ENCODE data around the gene SBK3.
"Not testable (repeated sequence)": the region's sequence is repeated elsewhere in the genome, so short reads cannot be mapped to it uniquely, and the experiment has no call there.

SBK3 gene

DNA sequence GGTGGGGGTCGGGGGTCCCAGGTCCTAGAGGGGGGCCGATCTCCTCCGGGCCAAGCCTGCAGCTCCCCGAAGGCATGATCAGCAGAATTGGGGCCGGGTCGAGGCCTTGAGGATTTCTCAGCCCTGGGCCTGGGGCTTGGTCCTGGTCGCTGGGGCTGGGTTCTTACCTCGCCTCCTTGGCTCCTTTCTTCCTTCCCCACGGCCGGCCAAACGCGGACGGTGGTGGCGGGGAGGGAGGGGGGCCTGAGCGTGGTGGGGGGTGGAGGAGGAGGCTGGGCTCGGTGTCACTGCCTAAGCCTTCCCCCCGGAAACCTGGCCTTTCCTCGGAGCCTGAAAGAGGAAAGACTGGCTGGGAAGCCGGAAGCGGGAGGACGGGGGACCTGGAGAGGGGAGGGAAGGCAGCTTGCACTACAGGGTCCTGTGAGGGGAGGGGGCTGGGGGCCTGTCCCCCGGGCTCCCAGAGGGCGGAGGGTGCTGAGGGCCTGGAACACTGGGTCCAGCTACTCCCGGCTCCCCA is 35.3 kb upstream of the SBK3 start, which contains the start of gene ZNF579:
Gene ZNF579 (minus strand): TSS at position 221 of the 517 bp plus-strand sequence. CDS start 1,209 bp downstream, outside the sequence.
- Mint-ChIP-seq H3K4me1 (peaks cover 26% of the 10 kb centered on the region), H3K36me3 (peaks cover 12% of the 10 kb centered on the region), H3K27me3 (no peaks in the 10 kb centered on the region), H3K9me3 (no peaks in the 10 kb centered on the region), H3K27ac (peak within 1 kb of the TSS; percentile 92), H3K4me3 (peak within 1 kb of the TSS; percentile 93)

DNA sequence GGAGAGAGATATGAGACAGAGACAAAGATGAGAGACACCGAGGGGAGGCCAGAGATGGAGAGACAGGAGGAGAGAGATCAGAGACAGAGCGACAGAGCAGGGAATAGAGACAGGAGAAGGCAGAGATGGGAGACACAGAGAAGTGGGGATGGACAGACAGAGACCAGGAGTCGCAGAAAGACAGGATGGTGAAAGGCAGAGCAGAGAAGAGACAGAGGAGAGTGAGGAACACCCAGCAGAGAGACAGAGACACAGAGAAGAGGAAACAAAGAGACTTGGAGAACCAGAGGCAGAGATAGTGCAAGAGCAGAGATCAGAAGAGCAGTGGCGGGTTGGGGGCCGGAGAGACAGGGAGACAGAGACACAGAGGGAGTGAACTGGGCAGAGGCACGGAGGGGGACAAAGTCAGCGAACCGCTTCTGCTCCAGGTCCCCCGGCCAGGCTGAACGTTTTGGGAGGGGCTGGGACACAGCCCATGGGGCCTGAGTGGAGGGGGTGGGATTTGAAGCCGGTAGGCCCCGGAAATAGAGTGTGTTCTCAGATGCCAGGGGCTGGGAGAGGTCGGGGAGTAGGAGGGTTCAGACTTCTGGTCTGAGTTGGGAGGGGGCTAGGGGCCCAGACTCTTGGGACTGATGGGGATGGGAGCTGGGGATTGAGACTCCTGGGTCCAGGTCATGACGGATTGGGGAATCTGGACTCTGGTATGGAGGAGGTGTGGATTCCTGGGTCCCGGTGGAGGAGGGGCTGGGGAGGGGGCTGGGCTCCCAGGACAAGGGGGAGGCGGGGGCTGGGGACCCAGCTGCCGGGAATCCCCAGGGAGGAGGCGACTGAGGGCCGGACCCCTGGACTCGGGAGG is 34.7 kb upstream of the SBK3 start:
- Mint-ChIP-seq H3K4me1 (peaks cover 19% of the 10 kb centered on the region), H3K36me3 (peaks cover 12% of the 10 kb centered on the region), H3K4me3 (peak overlapping the region; percentile 93), H3K27ac (peak overlapping the region; percentile 92), H3K27me3 (no peaks in the 10 kb centered on the region), H3K9me3 (no peaks in the 10 kb centered on the region)

DNA sequence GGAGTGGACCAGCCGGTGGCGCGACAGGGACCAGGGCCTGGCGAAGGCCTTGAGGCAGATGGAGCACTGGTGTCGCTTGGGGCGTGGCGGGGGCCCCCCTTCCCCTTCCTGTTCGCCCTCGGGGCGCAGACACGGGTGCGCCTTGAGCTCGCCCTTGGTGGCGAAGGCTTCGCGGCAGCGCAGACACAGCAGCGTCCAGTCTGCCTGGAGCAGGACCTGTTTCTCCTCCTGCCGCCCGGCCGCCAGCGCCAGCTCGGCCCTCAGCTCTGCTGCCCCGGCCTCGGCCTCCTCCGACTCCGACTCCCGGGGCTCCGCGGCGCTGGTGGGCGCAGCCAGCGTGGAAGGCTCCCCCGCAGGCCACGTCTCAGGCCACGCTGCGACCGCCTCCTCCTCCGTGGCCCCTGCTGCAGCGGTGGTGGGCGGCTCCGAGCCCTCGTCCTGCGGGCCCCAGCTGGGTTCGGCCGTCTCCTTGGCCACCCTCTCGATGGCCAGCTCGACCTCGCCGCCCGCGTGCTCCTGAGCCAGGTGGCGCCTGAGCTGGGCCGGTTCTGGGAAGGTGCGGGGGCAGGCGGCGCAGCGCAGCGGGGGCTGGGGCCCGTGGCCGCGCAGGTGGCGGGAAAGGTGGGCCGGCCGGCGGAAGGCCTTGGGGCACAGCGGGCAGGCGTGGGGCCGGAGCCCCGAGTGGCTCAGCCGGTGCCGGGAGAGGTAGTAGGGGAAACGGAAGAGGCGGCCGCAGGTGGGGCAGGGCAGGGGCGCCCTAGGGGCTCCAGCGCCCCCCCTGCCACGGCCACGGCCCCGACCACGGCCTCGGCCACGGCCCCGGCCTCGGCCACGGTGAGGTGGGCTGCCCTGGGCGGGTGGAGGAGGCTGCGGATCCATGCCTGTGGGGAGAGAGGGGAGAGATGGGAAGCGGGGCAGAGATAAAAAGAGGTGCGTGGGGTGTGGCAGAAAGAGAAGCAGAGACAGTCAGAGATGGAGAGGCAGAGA is 33.7 kb upstream of the SBK3 start:
- H3K36me3 Mint-ChIP-seq = peaks cover 12% of the 10 kb centered on the region
- peak overlapping the region; percentile 93 for H3K4me3 Mint-ChIP-seq
- H3K4me1 Mint-ChIP-seq = peaks cover 19% of the 10 kb centered on the region
- H3K27me3 Mint-ChIP-seq = no peaks in the 10 kb centered on the region
- peak overlapping the region; percentile 92 for H3K27ac Mint-ChIP-seq
- H3K9me3 Mint-ChIP-seq = no peaks in the 10 kb centered on the region

DNA sequence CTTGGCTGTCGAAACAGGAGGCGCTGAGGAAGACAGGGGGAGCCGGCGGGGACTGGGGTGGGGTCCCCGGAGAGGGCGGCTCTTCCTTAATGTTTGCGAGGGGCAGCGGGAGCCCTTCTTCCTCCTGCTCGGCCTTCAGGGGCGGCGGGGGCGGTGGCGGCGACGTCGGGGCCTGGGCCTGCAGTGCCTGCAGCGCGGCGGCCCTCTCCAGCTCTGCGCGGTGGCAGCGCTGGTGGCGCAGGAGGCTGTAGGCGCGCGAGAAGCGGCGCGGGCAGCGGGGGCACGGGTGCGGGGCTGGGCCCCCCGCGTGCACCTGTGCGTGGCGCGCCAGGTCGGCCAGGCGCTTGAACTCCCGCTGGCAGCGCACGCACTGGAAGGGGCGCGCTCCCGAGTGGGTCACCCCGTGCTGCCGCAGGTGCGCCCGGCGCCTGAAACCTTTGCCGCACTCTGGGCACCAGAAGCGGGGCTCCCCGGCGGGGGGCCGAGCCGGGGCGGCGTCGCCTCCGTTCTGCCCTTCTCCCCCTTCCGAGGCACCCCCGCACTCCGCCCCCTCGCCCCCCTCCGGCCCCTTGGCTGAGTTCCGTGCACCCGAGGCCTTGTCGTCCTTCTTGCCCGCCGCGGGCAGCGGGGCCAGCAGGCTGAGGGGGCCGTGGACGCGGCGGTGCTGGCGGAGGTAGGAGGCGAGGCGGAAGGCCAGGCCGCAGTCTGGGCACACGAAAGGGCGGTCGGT is 32.9 kb upstream of the SBK3 start:
- Mint-ChIP-seq H3K27me3 (no peaks in the 10 kb centered on the region), H3K4me3 (no peak overlapping the region), H3K27ac (no peak overlapping the region), H3K9me3 (no peaks in the 10 kb centered on the region), H3K4me1 (peaks cover 19% of the 10 kb centered on the region), H3K36me3 (peaks cover 12% of the 10 kb centered on the region)

DNA sequence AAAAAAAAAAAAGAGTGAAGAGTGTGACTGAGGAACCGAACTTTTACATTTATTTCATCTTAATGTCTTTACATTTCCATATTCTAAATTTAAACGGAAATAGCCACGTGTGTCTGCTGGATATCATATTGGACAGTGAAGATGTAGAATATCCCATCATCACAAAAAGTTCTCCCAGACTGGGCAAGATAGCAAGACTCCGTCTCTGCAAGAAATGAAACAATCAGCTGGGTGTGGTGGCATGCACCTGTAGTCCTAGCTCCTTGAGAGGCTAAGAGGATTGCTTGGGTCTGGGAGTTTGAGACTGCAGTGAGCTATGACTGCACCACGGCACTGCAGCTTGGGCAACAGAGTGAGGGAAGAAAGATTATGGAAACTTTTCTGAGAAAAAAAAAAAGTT is 31.4 kb upstream of the SBK3 start:
- Mint-ChIP-seq H3K36me3 (peaks cover 12% of the 10 kb centered on the region), H3K4me1 (peaks cover 14% of the 10 kb centered on the region), H3K27me3 (no peaks in the 10 kb centered on the region), H3K9me3 (no peaks in the 10 kb centered on the region), H3K27ac (no peak overlapping the region), H3K4me3 (peak overlapping the region; percentile 51)

DNA sequence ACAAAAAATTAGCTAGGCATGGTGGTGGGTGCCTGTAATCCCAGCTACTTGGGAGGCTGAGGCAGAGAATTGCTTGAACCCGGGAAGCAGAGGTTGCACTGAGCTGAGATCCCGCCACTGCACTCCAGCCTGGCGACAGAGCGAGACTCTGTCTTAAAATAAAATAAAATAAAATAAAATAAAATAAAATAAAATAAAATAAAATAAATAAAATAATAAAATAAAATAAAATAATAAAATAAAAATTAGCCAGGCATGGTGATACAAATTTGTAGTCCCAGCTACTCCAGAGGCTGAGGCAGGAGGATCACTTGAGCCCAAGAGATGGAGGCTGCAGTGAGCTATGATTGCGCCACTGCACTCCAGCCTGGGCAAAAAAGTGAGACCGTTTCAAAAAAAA is 28.6 kb upstream of the SBK3 start:
- not testable (repeated sequence) for H3K9me3 Mint-ChIP-seq, H3K4me1 Mint-ChIP-seq, H3K27ac Mint-ChIP-seq, H3K27me3 Mint-ChIP-seq, H3K36me3 Mint-ChIP-seq, H3K4me3 Mint-ChIP-seq

DNA sequence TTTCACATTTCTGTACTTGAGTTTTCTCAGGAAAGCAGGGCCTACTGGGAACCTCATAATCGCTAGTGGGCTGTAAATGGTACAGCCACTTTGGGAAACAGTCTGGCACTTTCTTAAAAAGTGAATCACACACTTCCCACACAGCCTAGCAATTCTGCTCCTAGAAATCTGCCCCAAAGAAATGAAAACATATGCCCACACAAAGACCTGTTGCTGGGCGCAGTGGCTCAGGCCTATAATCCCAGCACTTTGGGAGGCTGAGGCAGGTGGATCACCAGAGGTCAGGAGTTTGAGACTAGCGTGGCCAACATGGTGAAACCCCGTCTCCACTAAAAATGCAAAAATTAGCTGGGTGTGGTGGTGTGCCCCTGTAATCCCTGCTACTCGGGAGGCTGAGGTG is 24.1 kb upstream of the SBK3 start:
- H3K36me3 Mint-ChIP-seq, H3K27me3 Mint-ChIP-seq, H3K4me3 Mint-ChIP-seq, H3K4me1 Mint-ChIP-seq, H3K27ac Mint-ChIP-seq, H3K9me3 Mint-ChIP-seq: not testable (repeated sequence)

DNA sequence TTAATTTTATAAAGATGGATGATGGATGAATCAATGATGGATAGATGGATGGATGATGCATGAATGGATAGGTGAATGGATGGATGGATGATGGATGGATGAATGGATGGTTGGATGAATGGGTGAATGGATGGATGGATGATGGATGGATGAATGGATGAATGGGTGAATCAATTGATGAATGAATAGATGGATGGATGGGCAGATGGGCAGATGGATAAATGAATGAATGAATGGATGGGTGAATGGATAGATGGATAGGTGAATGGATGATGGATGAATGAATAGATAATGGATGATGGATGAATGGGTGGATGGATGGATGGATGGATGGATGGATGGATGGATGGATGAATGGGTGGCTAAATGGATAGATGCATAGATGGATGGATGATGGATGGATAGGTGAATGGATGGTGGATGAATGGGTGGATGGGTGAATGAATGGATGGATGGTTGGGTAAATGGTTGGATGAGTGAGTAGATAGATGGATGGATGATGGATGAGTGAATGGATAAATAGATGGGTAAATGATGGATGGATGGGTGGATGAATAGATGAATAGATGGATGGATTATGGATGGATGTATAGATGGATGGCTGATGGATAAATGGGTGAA is 22.5 kb upstream of the SBK3 start:
- no peak overlapping the region for H3K4me3 Mint-ChIP-seq
- H3K9me3 Mint-ChIP-seq = no peaks in the 10 kb centered on the region
- peaks cover 2% of the 10 kb centered on the region for H3K27me3 Mint-ChIP-seq
- H3K36me3 Mint-ChIP-seq = no peaks in the 10 kb centered on the region
- H3K27ac Mint-ChIP-seq = no peak overlapping the region
- no peaks in the 10 kb centered on the region for H3K4me1 Mint-ChIP-seq

DNA sequence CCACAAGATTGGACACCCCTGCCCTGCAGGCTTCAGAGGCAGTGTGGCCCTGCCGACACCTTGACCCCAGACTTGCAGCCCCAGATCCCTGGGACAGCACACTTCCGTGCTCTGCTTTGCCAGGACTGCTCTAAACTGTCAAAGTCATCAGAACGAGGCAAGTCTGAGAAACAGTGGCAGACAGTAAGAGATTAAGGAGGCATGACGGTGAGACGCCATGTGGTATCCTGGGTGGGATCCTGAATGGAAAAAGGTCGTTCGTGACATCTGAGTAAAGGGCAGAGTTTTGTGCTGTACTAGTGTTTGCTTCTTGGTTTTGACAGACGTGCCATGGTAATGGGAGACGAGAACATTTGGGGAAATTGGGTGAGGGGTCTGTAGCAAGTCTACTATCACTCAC is 21.5 kb upstream of the SBK3 start:
- Mint-ChIP-seq H3K27me3 (peaks cover 2% of the 10 kb centered on the region), H3K4me1 (no peaks in the 10 kb centered on the region), H3K4me3 (no peak overlapping the region), H3K36me3 (no peaks in the 10 kb centered on the region), H3K9me3 (no peaks in the 10 kb centered on the region), H3K27ac (no peak overlapping the region)

DNA sequence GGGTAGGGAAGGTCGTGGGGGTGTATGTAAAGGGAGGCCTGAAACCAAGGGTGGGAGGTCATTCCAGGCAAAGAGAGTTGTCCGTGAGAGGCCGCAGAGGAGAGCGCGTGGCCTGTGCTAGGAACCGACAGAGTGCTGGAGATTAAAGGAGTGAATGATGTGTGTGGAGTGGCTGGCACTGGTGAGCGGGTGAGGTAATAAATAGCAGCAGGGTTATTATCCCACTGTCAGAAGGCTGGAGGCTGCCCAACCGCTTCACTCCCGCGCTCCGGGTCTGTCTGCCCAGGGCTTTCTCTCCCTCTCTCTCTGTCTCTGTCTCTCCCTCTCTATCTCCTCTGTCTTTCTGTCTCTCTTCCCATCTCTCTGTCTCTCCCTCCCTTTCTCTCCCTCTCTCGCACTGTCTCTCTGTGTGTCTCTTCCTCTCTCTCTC is 17.9 kb upstream of the SBK3 start:
- Mint-ChIP-seq H3K4me1 (no peaks in the 10 kb centered on the region), H3K4me3 (no peak overlapping the region), H3K27me3 (peaks cover 2% of the 10 kb centered on the region), H3K36me3 (no peaks in the 10 kb centered on the region), H3K9me3 (no peaks in the 10 kb centered on the region), H3K27ac (no peak overlapping the region)

DNA sequence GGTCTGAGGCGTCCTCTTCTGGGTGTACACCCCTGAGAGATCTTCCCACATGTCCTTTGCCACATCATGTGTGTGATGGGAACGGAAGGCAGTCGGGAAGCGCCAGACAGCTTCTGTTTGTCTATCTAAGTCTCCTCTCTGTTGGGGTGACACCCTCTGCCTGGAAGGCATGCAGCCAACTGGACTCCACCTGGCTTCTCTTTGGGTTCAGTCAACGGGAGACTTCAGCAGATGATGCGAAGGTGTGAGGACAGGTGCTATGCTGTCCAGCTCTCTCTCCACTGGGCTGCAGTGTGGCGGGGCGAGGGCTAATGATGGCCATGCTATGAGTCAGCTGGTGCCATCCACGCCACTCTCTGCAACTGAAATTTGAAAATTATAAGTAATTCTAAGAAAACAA is 14.3 kb upstream of the SBK3 start:
- H3K27ac Mint-ChIP-seq = no peak overlapping the region
- H3K9me3 Mint-ChIP-seq = no peaks in the 10 kb centered on the region
- H3K27me3 Mint-ChIP-seq = no peaks in the 10 kb centered on the region
- H3K4me1 Mint-ChIP-seq = no peaks in the 10 kb centered on the region
- no peak overlapping the region for H3K4me3 Mint-ChIP-seq
- no peaks in the 10 kb centered on the region for H3K36me3 Mint-ChIP-seq

DNA sequence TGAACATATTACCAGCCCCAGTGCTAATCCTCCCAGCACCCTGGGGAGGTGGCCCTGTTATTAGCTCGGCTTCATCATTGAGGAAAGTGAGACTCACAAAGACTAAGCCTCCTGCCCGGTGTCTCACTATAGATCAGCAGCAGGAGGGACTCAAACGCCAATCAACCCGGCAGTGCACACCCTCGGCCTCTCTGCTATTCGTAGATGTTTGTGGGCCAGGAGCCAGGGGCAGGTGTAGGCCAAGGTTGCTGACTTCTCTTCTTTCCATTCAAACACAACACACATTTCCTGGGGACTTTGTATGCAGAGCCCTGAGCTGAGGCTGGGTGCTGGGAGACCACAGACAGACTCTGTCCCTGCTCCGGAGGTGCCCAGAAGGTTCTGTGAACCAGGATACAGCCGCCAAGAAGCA is 9.4 kb upstream of the SBK3 start:
- H3K27ac Mint-ChIP-seq = no peak overlapping the region
- H3K36me3 Mint-ChIP-seq = no peaks in the 10 kb centered on the region
- H3K27me3 Mint-ChIP-seq = no peaks in the 10 kb centered on the region
- H3K4me1 Mint-ChIP-seq = no peaks in the 10 kb centered on the region
- no peaks in the 10 kb centered on the region for H3K9me3 Mint-ChIP-seq
- no peak overlapping the region for H3K4me3 Mint-ChIP-seq

DNA sequence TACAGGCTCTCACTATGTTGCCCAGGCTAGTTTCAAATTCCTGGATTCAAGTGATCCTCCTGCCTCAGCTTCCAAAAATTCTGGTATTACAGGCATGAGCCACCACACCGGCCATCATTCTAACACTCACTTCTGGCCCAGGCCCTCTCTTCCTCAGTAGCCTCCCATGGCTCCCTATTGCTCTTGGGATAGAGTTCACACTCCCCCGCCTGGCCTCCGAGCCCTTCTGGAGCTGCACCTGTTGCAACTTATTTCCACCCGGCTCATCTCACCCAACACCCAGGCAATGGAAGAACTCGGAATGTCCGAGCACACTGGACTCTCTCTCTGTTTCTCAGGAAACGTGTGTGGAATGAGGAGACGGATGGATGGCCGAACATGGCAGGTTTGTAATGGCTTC is 9.0 kb upstream of the SBK3 start:
- no peaks in the 10 kb centered on the region for H3K36me3 Mint-ChIP-seq
- H3K27me3 Mint-ChIP-seq = peaks cover 3% of the 10 kb centered on the region
- no peak overlapping the region for H3K4me3 Mint-ChIP-seq
- H3K9me3 Mint-ChIP-seq = no peaks in the 10 kb centered on the region
- H3K27ac Mint-ChIP-seq = no peak overlapping the region
- no peaks in the 10 kb centered on the region for H3K4me1 Mint-ChIP-seq

DNA sequence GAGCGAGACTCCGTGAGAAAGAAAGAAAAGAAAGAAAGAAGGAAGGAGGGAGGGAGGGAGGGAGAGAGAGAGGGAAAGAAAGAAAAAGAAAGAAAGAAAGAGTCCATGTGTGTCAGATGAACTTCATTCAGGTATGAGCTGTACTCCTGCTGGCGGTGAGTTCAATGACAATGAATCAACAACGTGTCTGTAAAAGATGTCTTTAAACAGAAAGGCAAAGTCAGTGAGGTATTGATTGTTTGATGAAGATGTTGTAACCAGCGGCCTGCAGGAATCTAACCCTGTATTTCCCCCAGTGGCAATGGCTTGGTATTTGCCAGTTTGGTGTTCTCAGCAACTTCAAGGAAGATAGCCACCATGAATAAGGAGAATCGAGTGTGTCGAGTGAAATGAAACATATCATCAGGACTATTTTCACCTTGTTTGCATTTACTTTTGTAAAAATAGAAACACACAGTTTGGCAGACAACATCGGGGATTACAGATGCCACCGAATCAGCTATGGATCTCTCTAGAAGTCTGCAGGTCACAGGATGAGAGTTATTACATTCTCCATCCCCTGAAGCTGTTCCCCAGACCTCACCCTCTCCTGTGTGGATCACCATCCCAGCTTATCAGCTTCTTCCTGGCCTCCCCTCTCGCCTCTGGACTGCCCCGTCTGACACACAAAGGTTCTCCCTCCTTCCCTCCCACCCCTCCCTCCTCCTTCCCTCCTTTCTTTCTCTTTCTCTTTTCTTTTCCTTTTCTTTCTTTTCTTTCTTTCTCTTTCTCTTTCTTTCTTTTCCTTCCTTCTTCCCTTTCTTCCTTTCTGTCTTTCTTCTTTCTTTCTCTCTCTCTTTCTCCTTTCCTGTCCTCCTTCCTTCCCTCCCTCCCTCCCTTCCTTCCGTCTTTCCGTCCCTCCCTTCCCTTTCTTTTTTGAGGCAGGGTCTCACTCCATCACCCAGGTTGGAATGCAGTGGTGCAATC is 8.2 kb upstream of the SBK3 start:
- H3K9me3 Mint-ChIP-seq = no peaks in the 10 kb centered on the region
- H3K36me3 Mint-ChIP-seq = no peaks in the 10 kb centered on the region
- H3K4me1 Mint-ChIP-seq = no peaks in the 10 kb centered on the region
- H3K4me3 Mint-ChIP-seq = no peak overlapping the region
- H3K27me3 Mint-ChIP-seq = peaks cover 3% of the 10 kb centered on the region
- H3K27ac Mint-ChIP-seq = no peak overlapping the region

Data from activated naive CD4-positive, alpha-beta T cell treated with anti-CD3 and anti-CD28 coated beads, Interleukin-2, amount 50 U/mL, for 24 hours (primary cell).